Measurements from ENCODE around the gene FAM120B. TPM values are rescaled to one million over a fixed set of nuclear protein-coding genes. Genes with fewer than 3 reads are reported as not detected.
"Not testable (repeated sequence)": the region's sequence is repeated elsewhere in the genome, so short reads cannot be mapped to it uniquely, and the experiment has no call there.

Gene FAM120B
- total RNA-seq, 1 donor from 2014 or later, result 9.9 TPM

DNA sequence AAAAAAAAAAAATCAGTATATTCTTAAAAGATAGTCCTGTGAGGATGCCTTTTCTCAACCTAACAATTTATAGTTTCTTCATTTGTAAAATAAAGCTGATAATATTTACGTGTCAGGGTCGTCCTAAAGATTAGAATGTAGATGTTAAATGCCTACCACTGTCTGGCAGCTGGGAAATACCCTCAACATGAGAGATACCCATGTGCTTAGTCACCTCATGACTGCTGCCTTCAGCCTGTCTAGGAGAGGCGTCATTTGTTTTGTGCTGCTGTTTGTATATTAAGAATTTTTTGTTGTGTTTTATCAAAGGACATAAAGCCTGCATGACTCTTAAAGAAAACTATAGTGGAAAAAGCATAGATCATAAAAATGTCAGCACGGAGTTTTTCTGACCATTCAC is 9.5 kb downstream of the FAM120B start:
- TF ChIP-seq, protein P1, sequence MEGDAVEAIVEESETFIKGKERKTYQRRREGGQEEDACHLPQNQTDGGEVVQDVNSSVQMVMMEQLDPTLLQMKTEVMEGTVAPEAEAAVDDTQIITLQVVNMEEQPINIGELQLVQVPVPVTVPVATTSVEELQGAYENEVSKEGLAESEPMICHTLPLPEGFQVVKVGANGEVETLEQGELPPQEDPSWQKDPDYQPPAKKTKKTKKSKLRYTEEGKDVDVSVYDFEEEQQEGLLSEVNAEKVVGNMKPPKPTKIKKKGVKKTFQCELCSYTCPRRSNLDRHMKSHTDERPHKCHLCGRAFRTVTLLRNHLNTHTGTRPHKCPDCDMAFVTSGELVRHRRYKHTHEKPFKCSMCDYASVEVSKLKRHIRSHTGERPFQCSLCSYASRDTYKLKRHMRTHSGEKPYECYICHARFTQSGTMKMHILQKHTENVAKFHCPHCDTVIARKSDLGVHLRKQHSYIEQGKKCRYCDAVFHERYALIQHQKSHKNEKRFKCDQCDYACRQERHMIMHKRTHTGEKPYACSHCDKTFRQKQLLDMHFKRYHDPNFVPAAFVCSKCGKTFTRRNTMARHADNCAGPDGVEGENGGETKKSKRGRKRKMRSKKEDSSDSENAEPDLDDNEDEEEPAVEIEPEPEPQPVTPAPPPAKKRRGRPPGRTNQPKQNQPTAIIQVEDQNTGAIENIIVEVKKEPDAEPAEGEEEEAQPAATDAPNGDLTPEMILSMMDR (IDR thresholded peaks at IDR 0.05), result no peak
- intact Hi-C loops (cut with DNase I), result no loop called here
- Histone ChIP-seq H3K27ac (no peak overlapping the region), H3K4me1 (no peaks in the 10 kb centered on the region), H3K36me3 (peaks cover 15 to 28% of the 10 kb centered on the region in 2 donors), H3K9me3 (no peaks in the 10 kb centered on the region), H3K27me3 (no peaks in the 10 kb centered on the region), H3K4me3 (no peak overlapping the region)
- DNase-seq (ENCODE audit: low spot score in 2 of 2), result no peak

GRCh38 chr6:170317076-170317475 is 10.5 kb downstream of the FAM120B start:
- no peak overlapping the region for H3K27ac ChIP-seq
- peaks cover 15 to 34% of the 10 kb centered on the region in 2 donors for H3K36me3 ChIP-seq
- intact Hi-C loops (cut with DNase I), result no loop called here
- no peaks in the 10 kb centered on the region for H3K4me1 ChIP-seq
- TF ChIP-seq, protein P1 (IDR thresholded peaks at IDR 0.05), result no peak
- H3K27me3 ChIP-seq, result no peaks in the 10 kb centered on the region
- no peaks in the 10 kb centered on the region for H3K9me3 ChIP-seq
- no peak for DNase-seq (ENCODE audit: low spot score in 2 of 2)
- no peak overlapping the region for H3K4me3 ChIP-seq

- DNase-seq (ENCODE audit: low spot score in 2 of 2), result no peak
- intact Hi-C loops (cut with DNase I), result no loop called here
Measured at GRCh38 chr6:170317718-170318117, 11.2 kb downstream of the FAM120B start.

DNA sequence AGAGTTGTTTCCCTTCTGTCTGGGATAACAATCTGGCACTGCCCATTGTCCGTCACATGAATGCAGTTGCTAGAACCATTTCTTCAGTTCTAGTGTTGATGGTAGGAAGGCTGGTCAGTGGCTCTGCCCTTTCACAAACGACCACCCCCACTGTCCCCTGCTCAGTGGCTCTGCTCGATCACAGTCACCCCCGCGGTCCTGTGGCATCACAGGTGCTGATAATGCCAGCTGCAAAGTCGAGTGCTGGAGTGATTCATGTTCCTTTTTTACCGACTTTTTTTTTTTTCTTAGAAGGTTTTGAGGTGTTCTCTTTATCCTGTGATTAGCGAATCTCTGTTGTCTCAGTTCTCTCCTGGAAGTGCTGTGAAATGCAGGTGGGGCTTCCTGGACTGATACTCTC is 22.8 kb downstream of the FAM120B start:
- Histone ChIP-seq H3K4me1 (no peaks in the 10 kb centered on the region), H3K27ac (no peak overlapping the region), H3K9me3 (no peaks in the 10 kb centered on the region), H3K36me3 (peaks cover 34 to 72% of the 10 kb centered on the region in 2 donors), H3K4me3 (no peak overlapping the region), H3K27me3 (no peaks in the 10 kb centered on the region)
- TF ChIP-seq, protein P1 (IDR thresholded peaks at IDR 0.05), result no peak
- intact Hi-C loops (cut with DNase I), result no loop called here
- no peak for DNase-seq (ENCODE audit: low spot score in 2 of 2)

More at GRCh38 chr6:170317718-170318117, 11.2 kb downstream of the FAM120B start:
- TF ChIP-seq, protein P1 (IDR thresholded peaks at IDR 0.05), result no peak
- Histone ChIP-seq H3K4me1 (no peaks in the 10 kb centered on the region), H3K4me3 (no peak overlapping the region), H3K36me3 (peaks cover 15 to 34% of the 10 kb centered on the region in 2 donors), H3K27me3 (no peaks in the 10 kb centered on the region), H3K9me3 (no peaks in the 10 kb centered on the region), H3K27ac (no peak overlapping the region)

DNA sequence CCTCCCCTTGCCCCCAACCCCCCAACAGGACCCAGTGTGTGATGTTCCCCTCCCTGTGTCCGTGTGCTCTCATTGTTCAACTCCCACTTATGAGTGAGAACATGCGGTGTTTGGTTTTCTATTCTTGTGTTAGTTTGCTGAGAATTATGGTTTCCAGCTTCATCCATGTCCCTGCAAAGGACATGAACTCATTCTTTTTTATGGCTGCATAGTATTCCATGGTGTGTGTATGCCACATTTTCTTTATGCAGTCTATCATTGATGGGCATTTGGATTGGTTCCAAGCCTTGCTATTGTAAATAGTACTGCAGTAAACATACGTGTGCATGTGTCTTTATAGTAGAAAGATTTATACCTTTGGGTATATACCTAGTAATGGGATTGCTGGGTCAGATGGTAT is 28.6 kb downstream of the FAM120B start:
- H3K27ac ChIP-seq; DNase-seq (ENCODE audit: low spot score in 2 of 2); intact Hi-C loops (cut with DNase I); H3K9me3 ChIP-seq; H3K4me3 ChIP-seq; H3K4me1 ChIP-seq; H3K27me3 ChIP-seq: not testable (repeated sequence)
- peaks cover 23 to 39% of the 10 kb centered on the region in 2 donors for H3K36me3 ChIP-seq

DNA sequence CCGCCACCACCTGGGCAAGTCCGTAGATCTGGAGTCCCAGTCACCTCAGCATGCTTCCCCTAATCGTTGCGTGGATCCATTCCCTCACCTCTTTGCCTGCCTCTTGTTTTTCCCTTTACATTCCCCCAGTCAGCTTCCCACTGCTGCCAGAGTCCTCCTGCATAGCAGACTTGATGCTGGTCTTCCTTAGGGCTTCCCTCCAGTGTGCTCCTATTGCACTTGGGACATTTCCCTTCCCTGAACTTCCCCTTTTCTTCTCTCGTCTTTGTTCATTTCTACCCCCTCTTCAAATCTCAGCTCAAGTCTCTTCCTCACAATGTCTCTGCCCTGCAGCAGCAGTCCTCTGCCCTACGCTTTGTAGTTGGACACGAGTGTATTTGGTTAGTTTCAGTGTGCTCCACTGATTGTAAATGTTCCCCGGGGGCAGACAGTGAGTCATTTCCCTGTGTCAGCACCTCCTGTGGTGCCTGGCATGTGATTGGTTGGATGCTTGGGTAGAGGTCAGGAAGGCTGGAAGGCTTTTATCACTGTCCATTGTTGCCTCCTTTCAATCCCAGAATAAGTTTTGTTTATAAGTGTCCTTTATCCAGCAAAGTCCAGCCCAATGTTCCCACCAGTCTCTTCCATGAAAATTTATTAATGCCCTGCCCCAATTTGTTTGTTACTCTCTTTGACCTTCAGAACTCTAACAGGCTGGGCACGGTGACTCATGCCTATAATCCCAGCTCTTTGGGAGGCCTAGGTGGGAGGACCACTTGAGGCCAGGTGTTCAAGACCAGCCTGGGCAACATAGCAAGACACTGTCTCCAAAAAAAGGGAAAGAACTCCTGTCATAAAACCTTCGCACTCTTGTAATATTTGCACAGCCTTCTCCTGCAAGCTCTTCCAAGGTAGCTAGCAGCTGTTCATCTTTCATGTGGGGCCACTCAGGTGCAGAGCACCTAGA is 38.3 kb downstream of the FAM120B start:
- Histone ChIP-seq H3K36me3 (peaks cover 21 to 44% of the 10 kb centered on the region in 2 donors), H3K27ac (no peak overlapping the region)

More for the DNA sequence above, 38.3 kb downstream of the FAM120B start:
- no peaks in the 10 kb centered on the region for H3K4me1 ChIP-seq
- no peak for DNase-seq (ENCODE audit: low spot score in 2 of 2)
- intact Hi-C loops (cut with DNase I), result no loop called here
- TF ChIP-seq, protein P1 (IDR thresholded peaks at IDR 0.05), result no peak
- H3K9me3 ChIP-seq, result no peaks in the 10 kb centered on the region
- no peak overlapping the region for H3K4me3 ChIP-seq
- H3K27me3 ChIP-seq, result no peaks in the 10 kb centered on the region

Measured in ascending aorta (tissue), 2 donors.